Measurements from ENCODE around the gene SLC15A5. TPM values are rescaled to one million over a fixed set of nuclear protein-coding genes. Genes with fewer than 3 reads are reported as not detected.

Gene SLC15A5
- total RNA-seq, 1 experiment from 2014 or later, result not detected

- no peaks in the 10 kb centered on the region for H3K27me3 ChIP-seq (ENCODE audit: insufficient read depth, low read depth)
- ChIA-PET CTCF (no interaction called here), POLR2A (ENCODE audit: unreplicated experiment) (no interaction called here)
- TF ChIP-seq CTCF (conservative IDR thresholded peaks at IDR 0.05) (no peak), EZH2 (IDR thresholded peaks at IDR 0.05; ENCODE audit: low read depth) (no peak)
- no peaks in the 10 kb centered on the region for H3F3A ChIP-seq (ENCODE audit: insufficient read depth, low read depth)
- no peaks in the 10 kb centered on the region for H3K36me3 ChIP-seq (ENCODE audit: low read depth)
- intact Hi-C loops (cut with micrococcal nuclease; ENCODE audit: unreplicated experiment), result no loop called here
- H3K27ac ChIP-seq, result no peak overlapping the region
- H3K9me3 ChIP-seq (ENCODE audit: insufficient read depth, low read depth), result no peaks in the 10 kb centered on the region
- no peaks in the 10 kb centered on the region for H3K79me2 ChIP-seq (ENCODE audit: low read depth)
- no peak overlapping the region for H3K4me2 ChIP-seq
- no TSS peak for BruUV-seq (replicated peaks)
- DNase-seq, result no peak
- no peak overlapping the region for H2AFZ ChIP-seq
- no peaks in the 10 kb centered on the region for H4K20me1 ChIP-seq (ENCODE audit: insufficient read depth)
- H3K4me1 ChIP-seq (replicated peaks; ENCODE audit: insufficient read depth), result no peaks in the 10 kb centered on the region
- H3K9me2 ChIP-seq (ENCODE audit: insufficient read depth), result 0 out of 2 replicates have a peak, but pooled peaks cover 4% of the 10 kb centered on the region
- no peak overlapping the region for H3K4me3 ChIP-seq
These were observed 93.9 kb downstream of the SLC15A5 start for GRCh38 chr12:16183541-16183940.

DNA sequence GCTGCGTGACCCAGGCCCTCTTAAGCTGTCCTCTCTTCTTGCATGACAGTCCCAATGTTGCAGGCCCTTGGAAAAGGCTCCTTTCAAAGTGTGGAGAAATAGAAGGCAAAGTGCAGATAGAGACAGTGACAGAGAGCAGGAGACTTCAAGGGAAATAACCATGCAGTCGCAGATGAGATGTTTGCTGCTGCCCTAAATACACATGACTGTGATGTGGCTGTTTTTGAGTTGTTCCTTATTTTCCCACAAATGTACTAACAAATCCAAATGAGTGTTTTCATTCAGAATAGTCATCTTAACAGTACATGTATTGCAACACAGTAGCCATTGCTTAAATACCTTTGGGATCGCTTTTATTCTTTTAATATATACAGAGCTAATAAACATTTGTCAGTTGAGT, 101.6 kb downstream of the SLC15A5 start:
- Histone ChIP-seq H3K4me1 (replicated peaks; ENCODE audit: insufficient read depth) (no peaks in the 10 kb centered on the region), H3K36me3 (ENCODE audit: low read depth) (no peaks in the 10 kb centered on the region), H2AFZ (no peak overlapping the region), H3K4me3 (no peak overlapping the region), H3K27me3 (ENCODE audit: insufficient read depth, low read depth) (no peaks in the 10 kb centered on the region), H4K20me1 (ENCODE audit: insufficient read depth) (no peaks in the 10 kb centered on the region), H3K79me2 (ENCODE audit: low read depth) (no peaks in the 10 kb centered on the region), H3K9me2 (ENCODE audit: insufficient read depth) (0 out of 2 replicates have a peak, but pooled peaks cover 4% of the 10 kb centered on the region), H3K9me3 (ENCODE audit: insufficient read depth, low read depth) (no peaks in the 10 kb centered on the region), H3F3A (ENCODE audit: insufficient read depth, low read depth) (no peaks in the 10 kb centered on the region), H3K27ac (no peak overlapping the region), H3K4me2 (no peak overlapping the region)
- TF ChIP-seq EZH2 (IDR thresholded peaks at IDR 0.05; ENCODE audit: low read depth), result no peak
- no peak for TF ChIP-seq CTCF (conservative IDR thresholded peaks at IDR 0.05)
- ChIA-PET CTCF (no interaction called here), POLR2A (ENCODE audit: unreplicated experiment) (no interaction called here)
- DNase-seq, result no peak
- no TSS peak for BruUV-seq (replicated peaks)
- intact Hi-C loops (cut with micrococcal nuclease; ENCODE audit: unreplicated experiment), result no loop called here

- Histone ChIP-seq H3K4me3 (no peak overlapping the region), H3K4me1 (replicated peaks; ENCODE audit: insufficient read depth) (no peaks in the 10 kb centered on the region), H3F3A (ENCODE audit: insufficient read depth, low read depth) (no peaks in the 10 kb centered on the region), H3K9me2 (ENCODE audit: insufficient read depth) (no peaks in the 10 kb centered on the region), H3K4me2 (no peak overlapping the region), H3K36me3 (ENCODE audit: low read depth) (no peaks in the 10 kb centered on the region), H4K20me1 (ENCODE audit: insufficient read depth) (no peaks in the 10 kb centered on the region), H3K9me3 (ENCODE audit: insufficient read depth, low read depth) (no peaks in the 10 kb centered on the region), H3K79me2 (ENCODE audit: low read depth) (no peaks in the 10 kb centered on the region), H3K27me3 (ENCODE audit: insufficient read depth, low read depth) (no peaks in the 10 kb centered on the region), H3K27ac (no peak overlapping the region), H2AFZ (no peak overlapping the region)
- POLR2A ChIA-PET (ENCODE audit: unreplicated experiment), result no interaction called here
- BruUV-seq (replicated peaks), result no TSS peak
- intact Hi-C loops (cut with micrococcal nuclease; ENCODE audit: unreplicated experiment), result no loop called here
- CTCF ChIA-PET, result no interaction called here
- DNase-seq, result no peak
- no peak for TF ChIP-seq EZH2 (IDR thresholded peaks at IDR 0.05; ENCODE audit: low read depth)
- TF ChIP-seq CTCF (conservative IDR thresholded peaks at IDR 0.05), result no peak
These were observed 103.2 kb downstream of the SLC15A5 start for GRCh38 chr12:16174282-16174681.

Measured in PC-9 (cell line).